Tibial nerve (tissue), 3 donors: Measurements from ENCODE around the gene ATP5MC2.

ENCODE experiments used
- CTCF ChIP-seq, 5 experiments: fragments of 200-600 bp in 3 of 5; fragments of 450-650 bp in 2 of 5; sonication (generic) in 3 of 5; IDR thresholded peaks; one replicate each; pipeline ENCODE4 v1.5.1; 2016 to 2019; ENCODE audit warnings: antibody characterized with exemption in 5 of 5, mild to moderate bottlenecking in 3 of 5, moderate library complexity in 2 of 5
- POLR2A ChIP-seq, 2 donors: fragments of 450-650 bp; IDR thresholded peaks; one replicate each; pipeline ENCODE4 v1.6.1; 2017; ENCODE audit warnings: antibody characterized with exemption in 2 of 2, mild to moderate bottlenecking in 2 of 2, moderate library complexity in 2 of 2

- TF ChIP-seq POLR2A (IDR thresholded peaks at IDR 0.05): no peak
- no peak for TF ChIP-seq CTCF (IDR thresholded peaks at IDR 0.05)
Measured at GRCh38 chr12:53622724-53623123, 53.2 kb downstream of the ATP5MC2 start.
